HepG2 (cell line): Measurements from ENCODE around the gene SDK2. TPM values are rescaled to one million over a fixed set of nuclear protein-coding genes. Genes with fewer than 3 reads are reported as not detected.
A peak's percentile ranks its signal among the peaks of the same experiment; 100 is the strongest.

Experiments
- CBX1 ChIP-seq: IDR thresholded peaks from one replicate; pipeline ENCODE4 v1.6.1; 2016; ENCODE audit warnings: antibody characterized with exemption, low read depth
- CEBPB ChIP-seq: IDR thresholded peaks from 2 replicates; pipeline ENCODE4 v1.6.1; 2011; ENCODE audit warnings: low read depth, low read length, improper control_type of control experiment, borderline replicate concordance
- ELF3 ChIP-seq: IDR thresholded peaks from 2 replicates; pipeline ENCODE4 v1.6.1; 2016; ENCODE audit warnings: missing genetic modification reagents, missing compliant biosample characterization
- GLI4 ChIP-seq: sonication (generic); formaldehyde crosslinking; IDR thresholded peaks from 2 replicates; pipeline ENCODE4 v1.5.1; 2020; ENCODE audit warnings: missing genetic modification reagents, mild to moderate bottlenecking, moderate library complexity, borderline replicate concordance
- HMG20A ChIP-seq: IDR thresholded peaks from 2 replicates; pipeline ENCODE4 v1.6.1; 2016; ENCODE audit warnings: borderline replicate concordance
- HNRNPH1 ChIP-seq: fragments of 200-400 bp; formaldehyde crosslinking; optimal IDR thresholded peaks from 2 replicates; pipeline ENCODE3; 2017; ENCODE audit warnings: mild to moderate bottlenecking, low read depth, low read length
- IRX3 ChIP-seq: sonication (generic); formaldehyde crosslinking; IDR thresholded peaks from 2 replicates; pipeline ENCODE4 v1.8.1; 2023; ENCODE audit warnings: mild to moderate bottlenecking, low read depth, missing genetic modification reagents, borderline replicate concordance
- KLF9 ChIP-seq: IDR thresholded peaks from 2 replicates; pipeline ENCODE4 v1.6.1; 2016; ENCODE audit warnings: low read depth
- MEIS2 ChIP-seq: sonication (generic); formaldehyde crosslinking; IDR thresholded peaks from 2 replicates; pipeline ENCODE4 v1.9.0; 2021; ENCODE audit warnings: mild to moderate bottlenecking, missing genetic modification reagents
- NFKBIZ ChIP-seq: IDR thresholded peaks from 2 replicates; pipeline ENCODE4 v1.6.1; 2018; ENCODE audit warnings: missing genetic modification reagents, missing compliant biosample characterization
- PCBP1 ChIP-seq: fragments of 200-400 bp; formaldehyde crosslinking; IDR thresholded peaks from 2 replicates; pipeline ENCODE4 v1.6.1; 2017; ENCODE audit warnings: mild to moderate bottlenecking, low read depth, low read length, borderline replicate concordance
- RBAK ChIP-seq: sonication (generic); formaldehyde crosslinking; IDR thresholded peaks from 2 replicates; pipeline ENCODE4 v1.5.1; 2020; ENCODE audit warnings: mild to moderate bottlenecking, missing genetic modification reagents
- SALL2 ChIP-seq: sonication (generic); formaldehyde crosslinking; IDR thresholded peaks from 2 replicates; pipeline ENCODE4 v1.8.1; 2023; ENCODE audit warnings: mild to moderate bottlenecking, missing genetic modification reagents, inconsistent platforms
- SMAD1 ChIP-seq: sonication (generic); formaldehyde crosslinking; IDR thresholded peaks from 2 replicates; pipeline ENCODE4 v1.4.0; 2020; ENCODE audit warnings: missing genetic modification reagents, low read depth, mild to moderate bottlenecking, borderline replicate concordance
- SP1 ChIP-seq, 2 experiments: fragments of 450-650 bp in 1 of 2; sonication (generic) in 1 of 2; formaldehyde crosslinking in 1 of 2; IDR thresholded peaks; 2 replicates each; pipeline versions ENCODE4 v1.4.0 to v1.6.1; 2016 to 2020; ENCODE audit warnings: missing genetic modification reagents in 1 of 2
- SP4 ChIP-seq: sonication (generic); formaldehyde crosslinking; IDR thresholded peaks from 2 replicates; pipeline ENCODE4 v1.8.1; 2023; ENCODE audit warnings: mild to moderate bottlenecking, missing genetic modification reagents
- TCF7 ChIP-seq: sonication (generic); IDR thresholded peaks from 2 replicates; pipeline ENCODE4 v1.6.1; 2016; ENCODE audit warnings: antibody characterized with exemption, low read depth
- TFE3 ChIP-seq: IDR thresholded peaks from 2 replicates; pipeline ENCODE4 v1.6.1; 2016
- ZBTB38 ChIP-seq: sonication (generic); formaldehyde crosslinking; IDR thresholded peaks from 2 replicates; pipeline ENCODE4 v1.5.1; 2020; ENCODE audit warnings: mild to moderate bottlenecking, missing genetic modification reagents
- ZNF12 ChIP-seq: sonication (generic); formaldehyde crosslinking; IDR thresholded peaks from 2 replicates; pipeline ENCODE4 v1.5.0; 2020; ENCODE audit warnings: missing genetic modification reagents
- ZNF143 ChIP-seq: sonication (generic); formaldehyde crosslinking; IDR thresholded peaks from 2 replicates; pipeline ENCODE4 v1.4.0; 2020; ENCODE audit warnings: missing genetic modification reagents
- ZNF18 ChIP-seq: sonication (generic); formaldehyde crosslinking; IDR thresholded peaks from 2 replicates; pipeline ENCODE4 v1.8.0; 2022; ENCODE audit warnings: mild to moderate bottlenecking, missing genetic modification reagents; ENCODE audit not compliant: insufficient replicate concordance
- ZNF24 ChIP-seq: fragments of 450-650 bp; IDR thresholded peaks from 2 replicates; pipeline ENCODE4 v1.6.1; 2017; ENCODE audit warnings: antibody characterized with exemption, mild to moderate bottlenecking
- ZNF251 ChIP-seq: sonication (generic); formaldehyde crosslinking; IDR thresholded peaks from 2 replicates; pipeline ENCODE4 v1.9.0; 2021; ENCODE audit warnings: mild to moderate bottlenecking, missing genetic modification reagents
- ZNF367 ChIP-seq: sonication (generic); formaldehyde crosslinking; IDR thresholded peaks from 2 replicates; pipeline ENCODE4 v1.4.0; 2020; ENCODE audit warnings: missing genetic modification reagents, borderline replicate concordance
- ZNF441 ChIP-seq: sonication (generic); formaldehyde crosslinking; IDR thresholded peaks from 2 replicates; pipeline ENCODE4 v1.7.0; 2021; ENCODE audit warnings: missing genetic modification reagents, borderline replicate concordance
- ZNF501 ChIP-seq: sonication (generic); formaldehyde crosslinking; IDR thresholded peaks from 2 replicates; pipeline ENCODE4 v1.5.1; 2020; ENCODE audit warnings: mild to moderate bottlenecking, moderate library complexity, missing genetic modification reagents
- ZNF510 ChIP-seq: sonication (generic); formaldehyde crosslinking; IDR thresholded peaks from 2 replicates; pipeline ENCODE4 v1.4.0; 2020; ENCODE audit warnings: low read depth, mild to moderate bottlenecking, missing genetic modification reagents
- ZNF598 ChIP-seq: sonication (generic); formaldehyde crosslinking; IDR thresholded peaks from 2 replicates; pipeline ENCODE4 v1.5.1; 2020; ENCODE audit warnings: mild to moderate bottlenecking, missing genetic modification reagents, borderline replicate concordance
- polyA plus RNA-seq, 8 experiments: library from polyadenylated mRNA; depleted of rRNA in 3 of 8; stranded (reverse) in 7 of 8; unstranded in 1 of 8; fragments of >200 nt; fragmentation: Illumina TruSeq in 4 of 8; extraction: Trizol in 4 of 8; gene quantifications; 2 replicates each; pipeline versions ENCODE4 v1.2.1 to v1.2.3, GENCODE V29; 2011 to 2016; ENCODE audit warnings: low read depth in 4 of 8, missing spikeins in 1 of 8, mixed read lengths in 1 of 8; ENCODE audit not compliant: insufficient read depth in 1 of 8
- total RNA-seq, 5 experiments: library from RNA; depleted of rRNA; stranded (reverse); fragments of >200 nt; fragmentation: Illumina TruSeq; extraction: Trizol; gene quantifications; 2 replicates each; pipeline ENCODE4 v1.2.3, GENCODE V29; 2016; ENCODE audit warnings: low read depth in 1 of 5

Gene SDK2
- total and polyA plus RNA-seq, 2 of the 13 experiments (the other 11 are each of a cell fraction or from before 2014, with no cell fraction given) = not detected

GRCh38 chr17:73308017-73308823, 336.0 kb downstream of the SDK2 start (continued):
- peak; percentile 70; the same call in 1 of the 2 replicates for TF ChIP-seq KLF9 (CRISPR knock-in tag)
- TF ChIP-seq CEBPB = peak; percentile 98
- TF ChIP-seq ZNF251 (CRISPR knock-in tag) = no peak
- TF ChIP-seq TCF7 = peak; percentile 68
- TF ChIP-seq ZNF501 (CRISPR knock-in tag) = peak; percentile 68
- peak; percentile 80 for TF ChIP-seq ZBTB38
- TF ChIP-seq HNRNPH1 = peak; percentile 44
- TF ChIP-seq ZNF12 (CRISPR knock-in tag) = 0 out of 2 replicates have a peak, but pooled peaks have one; percentile 68
- no peak for TF ChIP-seq ZNF18 (CRISPR knock-in tag)
- TF ChIP-seq ELF3 (CRISPR knock-in tag) = peak; percentile 51; the same call in 1 of the 2 replicates
- peak; percentile 43; the same call in 1 of the 2 replicates for TF ChIP-seq NFKBIZ (CRISPR knock-in tag)
- TF ChIP-seq ZNF24 = no peak
- TF ChIP-seq ZNF510 (CRISPR knock-in tag) = 0 out of 2 replicates have a peak, but pooled peaks have one; percentile 35
- no peak for TF ChIP-seq ZNF598 (CRISPR knock-in tag)
- no peak for TF ChIP-seq ZNF367 (CRISPR knock-in tag)
- peak; percentile 34; the same call in 1 of the 2 replicates for TF ChIP-seq TFE3 (CRISPR knock-in tag)
- TF ChIP-seq SMAD1 = 0 out of 2 replicates have a peak, but pooled peaks have one; percentile 40
- 0 out of 2 replicates have a peak, but pooled peaks have one; percentile 12 for TF ChIP-seq RBAK
- no peak for TF ChIP-seq SP4
- TF ChIP-seq GLI4 (CRISPR knock-in tag) = no peak
- TF ChIP-seq HMG20A = peak; percentile 49
- no peak for TF ChIP-seq SP1 (IDR thresholded peaks at IDR 0.05)
- TF ChIP-seq SP1 (CRISPR knock-in tag; IDR thresholded peaks at IDR 0.05) = peak; percentile 57; the same call in 1 of the 2 replicates
- peak; percentile 42 for TF ChIP-seq CBX1
- TF ChIP-seq PCBP1 = no peak
- TF ChIP-seq ZNF441 (CRISPR knock-in tag) = peak; percentile 45; the same call in 1 of the 2 replicates
- peak; percentile 37; the same call in 1 of the 2 replicates for TF ChIP-seq MEIS2 (CRISPR knock-in tag)
- peak; percentile 84 for TF ChIP-seq SALL2
- TF ChIP-seq ZNF143 = no peak
- no peak for TF ChIP-seq IRX3 (CRISPR knock-in tag)
